ENCODE results near the gene FRMD1. TPM values are rescaled to one million over a fixed set of nuclear protein-coding genes. Genes with fewer than 3 reads are reported as not detected.

FRMD1 gene
- total and polyA plus RNA-seq, 2 donors (not counting 3 experiments of a cell fraction or from before 2014, with no cell fraction given) = not detected

- no peak for TF ChIP-seq FOS (IDR thresholded peaks at IDR 0.05; ENCODE audit: borderline replicate concordance, insufficient read depth, low read length)
- TF ChIP-seq CTCF (IDR thresholded peaks at IDR 0.05; ENCODE audit: extremely low read depth in 1 of 2, insufficient read depth in 1 of 2, low read depth in 1 of 2, low read length in 2 of 2) = no peak
- no peak for TF ChIP-seq POLR2A (IDR thresholded peaks at IDR 0.05; ENCODE audit: low read depth, low read length)
- TF ChIP-seq MYC (IDR thresholded peaks at IDR 0.05; ENCODE audit: low read depth, low read length) = no peak
- no peak for TF ChIP-seq JUN (IDR thresholded peaks at IDR 0.05; ENCODE audit: borderline replicate concordance, insufficient read depth, insufficient read length, low read depth)
- no peak for TF ChIP-seq MAX (IDR thresholded peaks at IDR 0.05; ENCODE audit: insufficient read depth, insufficient read length)
- no peak for TF ChIP-seq POLR2AphosphoS5 (IDR thresholded peaks at IDR 0.05; ENCODE audit: insufficient read depth, low read depth, low read length)
- no peak for TF ChIP-seq GATA2 (IDR thresholded peaks at IDR 0.05; ENCODE audit: insufficient read depth, insufficient read length, low read depth, low read length)
- Histone ChIP-seq H3K4me3 (replicated peaks in 1 of 3; ENCODE audit: insufficient read depth in 1 of 3, low read depth in 1 of 3, low read length in 3 of 3) (no peak overlapping the region), H3K9me3 (replicated peaks; ENCODE audit: control insufficient read depth, insufficient read depth, low read length) (no peaks in the 10 kb centered on the region), H3K79me2 (ENCODE audit: control insufficient read depth, insufficient read depth, low read length) (no peaks in the 10 kb centered on the region), H3K27me3 (ENCODE audit: control insufficient read depth in 2 of 2, insufficient read depth in 2 of 2, low read length in 2 of 2) (peaks cover 0 to 3% of the 10 kb centered on the region in 2 experiments), H2AFZ (ENCODE audit: low read depth, low read length) (no peak overlapping the region), H3K27ac (ENCODE audit: insufficient read depth, low read depth, low read length) (no peak overlapping the region), H3K36me3 (ENCODE audit: control insufficient read depth in 2 of 2, extremely low read depth in 1 of 2, insufficient read depth in 2 of 2, low read length in 2 of 2) (no peaks in the 10 kb centered on the region), H3K9me1 (replicated peaks; ENCODE audit: control insufficient read depth, extremely low read depth, insufficient read depth, low read length) (no peaks in the 10 kb centered on the region), H3K9ac (replicated peaks; ENCODE audit: extremely low read depth, insufficient read depth, low read length) (no peak overlapping the region), H3K4me2 (ENCODE audit: insufficient read depth, low read length) (no peak overlapping the region), H4K20me1 (replicated peaks; ENCODE audit: control insufficient read depth, extremely low read depth, insufficient read depth, low read length) (no peaks in the 10 kb centered on the region), H3K4me1 (ENCODE audit: control insufficient read depth, extremely low read depth, insufficient read depth, low read length) (no peaks in the 10 kb centered on the region)
- ChIA-PET POLR2A (no interaction called here), CTCF (no interaction called here)
- dilution Hi-C loops (cut with MboI; ENCODE audit: extremely low pct_ligation_motif_present, low sequenced_read_pairs) (no loop called here), intact Hi-C loops (cut with micrococcal nuclease) (no loop called here)
- BruUV-seq (replicated peaks) = no TSS peak
- DNase-seq (ENCODE audit: low read depth, low spot score) = no peak
- FAIRE-seq = no peak
Observed at GRCh38 chr6:168024951-168025510, 54.0 kb downstream of the FRMD1 start.
